ENCODE results near the gene CRHR1.

DNA sequence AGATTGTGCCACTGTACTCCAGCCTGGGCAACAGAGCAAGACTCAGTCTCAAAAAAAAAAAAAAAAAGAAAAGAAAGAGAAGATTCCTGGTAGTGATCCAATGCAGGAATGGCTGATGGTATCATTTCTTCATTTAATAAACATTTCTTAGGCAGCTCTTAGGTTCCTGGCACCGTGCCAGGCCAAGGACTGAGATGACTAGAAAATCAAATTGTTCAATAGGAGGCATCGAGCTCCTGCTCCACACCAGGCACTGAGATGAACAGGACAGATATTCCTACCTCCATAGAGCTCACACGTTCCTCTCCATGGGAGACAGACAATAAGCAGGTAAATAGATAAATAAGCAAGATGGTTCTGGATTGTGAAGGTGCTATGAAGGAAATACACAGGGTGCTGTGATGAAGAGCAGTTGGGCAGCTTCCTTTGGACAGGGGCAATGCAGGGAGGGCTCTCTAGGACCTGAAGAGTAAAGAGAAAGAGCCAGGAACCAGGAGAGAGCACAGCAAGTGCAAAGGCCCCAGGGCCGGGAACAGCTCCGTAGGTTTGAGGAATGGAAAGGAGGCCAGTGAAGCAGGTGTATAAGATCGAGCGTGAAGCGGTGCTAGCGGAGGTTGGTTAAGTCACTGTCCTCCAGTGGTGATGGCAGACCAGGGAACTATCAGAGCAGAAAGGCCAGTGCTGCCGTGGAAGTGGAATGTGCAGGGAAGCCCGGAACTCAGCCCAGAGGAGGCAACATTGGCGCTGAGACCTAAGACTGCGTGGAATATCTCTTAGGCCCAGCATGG lies 26.5 kb upstream of the CRHR1 start:
- TF ChIP-seq, protein P1, sequence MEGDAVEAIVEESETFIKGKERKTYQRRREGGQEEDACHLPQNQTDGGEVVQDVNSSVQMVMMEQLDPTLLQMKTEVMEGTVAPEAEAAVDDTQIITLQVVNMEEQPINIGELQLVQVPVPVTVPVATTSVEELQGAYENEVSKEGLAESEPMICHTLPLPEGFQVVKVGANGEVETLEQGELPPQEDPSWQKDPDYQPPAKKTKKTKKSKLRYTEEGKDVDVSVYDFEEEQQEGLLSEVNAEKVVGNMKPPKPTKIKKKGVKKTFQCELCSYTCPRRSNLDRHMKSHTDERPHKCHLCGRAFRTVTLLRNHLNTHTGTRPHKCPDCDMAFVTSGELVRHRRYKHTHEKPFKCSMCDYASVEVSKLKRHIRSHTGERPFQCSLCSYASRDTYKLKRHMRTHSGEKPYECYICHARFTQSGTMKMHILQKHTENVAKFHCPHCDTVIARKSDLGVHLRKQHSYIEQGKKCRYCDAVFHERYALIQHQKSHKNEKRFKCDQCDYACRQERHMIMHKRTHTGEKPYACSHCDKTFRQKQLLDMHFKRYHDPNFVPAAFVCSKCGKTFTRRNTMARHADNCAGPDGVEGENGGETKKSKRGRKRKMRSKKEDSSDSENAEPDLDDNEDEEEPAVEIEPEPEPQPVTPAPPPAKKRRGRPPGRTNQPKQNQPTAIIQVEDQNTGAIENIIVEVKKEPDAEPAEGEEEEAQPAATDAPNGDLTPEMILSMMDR (optimal IDR thresholded peaks at IDR 0.05 in 1 of 3, IDR thresholded peaks at IDR 0.05 in 1 of 3, conservative IDR thresholded peaks at IDR 0.05 in 1 of 3; ENCODE audit: extremely low read depth in 1 of 3, insufficient read depth in 2 of 3, low read length in 3 of 3) = no peak
- TF ChIP-seq EZH2 (IDR thresholded peaks at IDR 0.05; ENCODE audit: low read length) = no peak

All from keratinocyte (primary cell).